ENCODE data around the gene ABTB1. TPM values are rescaled to one million over a fixed set of nuclear protein-coding genes. Genes with fewer than 3 reads are reported as not detected.
A peak's percentile ranks its signal among the peaks of the same experiment; 100 is the strongest.

ABTB1 gene
- total and polyA plus RNA-seq, 2 of the 13 experiments (the other 11 are each of a cell fraction or from before 2014, with no cell fraction given), result 0.42 to 14.5 TPM

DNA sequence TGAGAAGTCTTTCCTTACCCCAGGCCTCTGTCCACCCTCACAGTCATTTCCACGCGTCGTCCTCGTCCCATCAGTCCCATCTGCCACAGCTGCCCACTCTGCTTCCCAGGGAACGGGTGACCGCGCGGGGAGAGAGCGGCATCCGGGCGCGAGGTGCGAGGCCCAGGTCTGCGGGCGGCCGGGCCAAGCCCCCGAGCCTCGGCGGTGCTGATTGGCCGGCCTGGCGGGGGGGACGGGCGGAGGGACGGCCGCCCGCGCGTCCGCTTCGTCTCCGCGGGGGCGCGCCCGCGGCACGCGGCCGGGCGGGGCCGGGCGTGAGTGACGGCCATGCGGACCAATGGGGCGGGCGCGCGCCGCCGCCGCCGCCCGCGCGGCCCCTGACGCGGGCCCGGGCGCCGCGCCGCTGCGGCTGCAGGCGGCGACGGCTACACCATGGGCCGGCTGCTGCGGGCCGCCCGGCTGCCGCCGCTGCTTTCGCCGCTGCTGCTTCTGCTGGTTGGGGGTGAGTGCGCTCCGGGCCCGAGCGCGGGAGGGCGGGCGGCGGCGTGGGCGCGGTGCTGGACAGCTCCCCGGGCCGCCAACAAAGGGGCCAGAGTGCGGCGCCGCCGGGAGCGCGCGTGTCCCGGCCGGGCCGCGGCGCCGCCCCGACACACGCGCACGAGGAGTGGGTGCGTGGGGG is 43.8 kb upstream of the ABTB1 start, which contains the start of gene PODXL2 (continued):
- TF ChIP-seq, protein P1, sequence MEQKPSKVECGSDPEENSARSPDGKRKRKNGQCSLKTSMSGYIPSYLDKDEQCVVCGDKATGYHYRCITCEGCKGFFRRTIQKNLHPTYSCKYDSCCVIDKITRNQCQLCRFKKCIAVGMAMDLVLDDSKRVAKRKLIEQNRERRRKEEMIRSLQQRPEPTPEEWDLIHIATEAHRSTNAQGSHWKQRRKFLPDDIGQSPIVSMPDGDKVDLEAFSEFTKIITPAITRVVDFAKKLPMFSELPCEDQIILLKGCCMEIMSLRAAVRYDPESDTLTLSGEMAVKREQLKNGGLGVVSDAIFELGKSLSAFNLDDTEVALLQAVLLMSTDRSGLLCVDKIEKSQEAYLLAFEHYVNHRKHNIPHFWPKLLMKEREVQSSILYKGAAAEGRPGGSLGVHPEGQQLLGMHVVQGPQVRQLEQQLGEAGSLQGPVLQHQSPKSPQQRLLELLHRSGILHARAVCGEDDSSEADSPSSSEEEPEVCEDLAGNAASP (CRISPR knock-in tag; IDR thresholded peaks at IDR 0.05; ENCODE audit: borderline replicate concordance), result 0 out of 2 replicates have a peak, but pooled peaks have one; percentile 16
- 0 out of 2 replicates have a peak, but pooled peaks have one; percentile 43 for TF ChIP-seq ZFP90 (CRISPR knock-in tag; IDR thresholded peaks at IDR 0.05; ENCODE audit: borderline replicate concordance)
- TF ChIP-seq CSRNP1 (CRISPR knock-in tag; IDR thresholded peaks at IDR 0.05), result peak; percentile 68; the same call in 1 of the 2 replicates
- TF ChIP-seq FOXA3 (CRISPR knock-in tag; IDR thresholded peaks at IDR 0.05), result peak; percentile 42; the same call in 1 of the 2 replicates
- TF ChIP-seq ZNF782 (CRISPR knock-in tag; IDR thresholded peaks at IDR 0.05; ENCODE audit: borderline replicate concordance), result 0 out of 2 replicates have a peak, but pooled peaks have one; percentile 72
- peak; percentile 80 for TF ChIP-seq SNAPC2 (CRISPR knock-in tag; IDR thresholded peaks at IDR 0.05)
- TF ChIP-seq, protein P2, sequence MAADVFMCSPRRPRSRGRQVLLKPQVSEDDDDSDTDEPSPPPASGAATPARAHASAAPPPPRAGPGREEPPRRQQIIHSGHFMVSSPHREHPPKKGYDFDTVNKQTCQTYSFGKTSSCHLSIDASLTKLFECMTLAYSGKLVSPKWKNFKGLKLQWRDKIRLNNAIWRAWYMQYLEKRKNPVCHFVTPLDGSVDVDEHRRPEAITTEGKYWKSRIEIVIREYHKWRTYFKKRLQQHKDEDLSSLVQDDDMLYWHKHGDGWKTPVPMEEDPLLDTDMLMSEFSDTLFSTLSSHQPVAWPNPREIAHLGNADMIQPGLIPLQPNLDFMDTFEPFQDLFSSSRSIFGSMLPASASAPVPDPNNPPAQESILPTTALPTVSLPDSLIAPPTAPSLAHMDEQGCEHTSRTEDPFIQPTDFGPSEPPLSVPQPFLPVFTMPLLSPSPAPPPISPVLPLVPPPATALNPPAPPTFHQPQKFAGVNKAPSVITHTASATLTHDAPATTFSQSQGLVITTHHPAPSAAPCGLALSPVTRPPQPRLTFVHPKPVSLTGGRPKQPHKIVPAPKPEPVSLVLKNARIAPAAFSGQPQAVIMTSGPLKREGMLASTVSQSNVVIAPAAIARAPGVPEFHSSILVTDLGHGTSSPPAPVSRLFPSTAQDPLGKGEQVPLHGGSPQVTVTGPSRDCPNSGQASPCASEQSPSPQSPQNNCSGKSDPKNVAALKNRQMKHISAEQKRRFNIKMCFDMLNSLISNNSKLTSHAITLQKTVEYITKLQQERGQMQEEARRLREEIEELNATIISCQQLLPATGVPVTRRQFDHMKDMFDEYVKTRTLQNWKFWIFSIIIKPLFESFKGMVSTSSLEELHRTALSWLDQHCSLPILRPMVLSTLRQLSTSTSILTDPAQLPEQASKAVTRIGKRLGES (CRISPR knock-in tag; IDR thresholded peaks at IDR 0.05; ENCODE audit: borderline replicate concordance), result no peak
- TF ChIP-seq ZNF224 (CRISPR knock-in tag; IDR thresholded peaks at IDR 0.05), result no peak
- TF ChIP-seq RBM22 (optimal IDR thresholded peaks at IDR 0.05; ENCODE audit: low read length), result no peak
- no peak for TF ChIP-seq SOX13 (IDR thresholded peaks at IDR 0.05)
- TF ChIP-seq SOX13 (CRISPR knock-in tag; conservative IDR thresholded peaks at IDR 0.05 in 1 of 2, IDR thresholded peaks at IDR 0.05 in 1 of 2), result peak in 1 of 2 experiments; percentile 6; a peak in 1 of 4 replicates
- TF ChIP-seq, protein P3, sequence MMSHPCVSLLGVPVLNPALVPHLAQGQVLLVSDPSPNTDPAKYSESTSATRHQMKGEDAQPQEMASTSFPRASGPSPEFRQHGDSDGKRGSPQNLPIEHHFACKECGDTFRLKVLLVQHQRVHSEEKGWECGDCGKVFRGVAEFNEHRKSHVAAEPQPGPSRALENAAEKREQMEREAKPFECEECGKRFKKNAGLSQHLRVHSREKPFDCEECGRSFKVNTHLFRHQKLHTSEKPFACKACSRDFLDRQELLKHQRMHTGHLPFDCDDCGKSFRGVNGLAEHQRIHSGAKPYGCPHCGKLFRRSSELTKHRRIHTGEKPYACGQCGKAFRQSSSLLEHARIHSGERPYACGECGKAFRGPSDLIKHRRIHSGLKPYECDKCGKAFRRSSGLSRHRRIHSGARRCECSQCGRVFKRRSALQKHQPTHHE (CRISPR knock-in tag; IDR thresholded peaks at IDR 0.05; ENCODE audit: borderline replicate concordance), result 0 out of 2 replicates have a peak, but pooled peaks have one; percentile 38
- TF ChIP-seq, protein P4, sequence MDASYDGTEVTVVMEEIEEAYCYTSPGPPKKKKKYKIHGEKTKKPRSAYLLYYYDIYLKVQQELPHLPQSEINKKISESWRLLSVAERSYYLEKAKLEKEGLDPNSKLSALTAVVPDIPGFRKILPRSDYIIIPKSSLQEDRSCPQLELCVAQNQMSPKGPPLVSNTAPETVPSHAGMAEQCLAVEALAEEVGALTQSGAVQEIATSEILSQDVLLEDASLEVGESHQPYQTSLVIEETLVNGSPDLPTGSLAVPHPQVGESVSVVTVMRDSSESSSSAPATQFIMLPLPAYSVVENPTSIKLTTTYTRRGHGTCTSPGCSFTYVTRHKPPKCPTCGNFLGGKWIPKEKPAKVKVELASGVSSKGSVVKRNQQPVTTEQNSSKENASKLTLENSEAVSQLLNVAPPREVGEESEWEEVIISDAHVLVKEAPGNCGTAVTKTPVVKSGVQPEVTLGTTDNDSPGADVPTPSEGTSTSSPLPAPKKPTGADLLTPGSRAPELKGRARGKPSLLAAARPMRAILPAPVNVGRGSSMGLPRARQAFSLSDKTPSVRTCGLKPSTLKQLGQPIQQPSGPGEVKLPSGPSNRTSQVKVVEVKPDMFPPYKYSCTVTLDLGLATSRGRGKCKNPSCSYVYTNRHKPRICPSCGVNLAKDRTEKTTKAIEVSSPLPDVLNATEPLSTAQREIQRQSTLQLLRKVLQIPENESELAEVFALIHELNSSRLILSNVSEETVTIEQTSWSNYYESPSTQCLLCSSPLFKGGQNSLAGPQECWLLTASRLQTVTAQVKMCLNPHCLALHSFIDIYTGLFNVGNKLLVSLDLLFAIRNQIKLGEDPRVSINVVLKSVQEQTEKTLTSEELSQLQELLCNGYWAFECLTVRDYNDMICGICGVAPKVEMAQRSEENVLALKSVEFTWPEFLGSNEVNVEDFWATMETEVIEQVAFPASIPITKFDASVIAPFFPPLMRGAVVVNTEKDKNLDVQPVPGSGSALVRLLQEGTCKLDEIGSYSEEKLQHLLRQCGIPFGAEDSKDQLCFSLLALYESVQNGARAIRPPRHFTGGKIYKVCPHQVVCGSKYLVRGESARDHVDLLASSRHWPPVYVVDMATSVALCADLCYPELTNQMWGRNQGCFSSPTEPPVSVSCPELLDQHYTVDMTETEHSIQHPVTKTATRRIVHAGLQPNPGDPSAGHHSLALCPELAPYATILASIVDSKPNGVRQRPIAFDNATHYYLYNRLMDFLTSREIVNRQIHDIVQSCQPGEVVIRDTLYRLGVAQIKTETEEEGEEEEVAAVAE (CRISPR knock-in tag; IDR thresholded peaks at IDR 0.05; ENCODE audit: borderline replicate concordance), result peak; percentile 66; the same call in 1 of the 2 replicates
- peak; percentile 65; the same call in 1 of the 2 replicates for TF ChIP-seq HOXA5 (CRISPR knock-in tag; IDR thresholded peaks at IDR 0.05)

Data from HepG2 (cell line).